Prostate gland (tissue), 2 donors: ENCODE data around the gene ATF7IP.

Experiments used
- POLR2A ChIP-seq: fragments of 450-650 bp; IDR thresholded peaks from one replicate; pipeline ENCODE4 v1.6.1; 2016; ENCODE audit warnings: antibody characterized with exemption, mild to moderate bottlenecking
- POLR2AphosphoS5 ChIP-seq: sonication (generic); formaldehyde crosslinking; IDR thresholded peaks from one replicate; pipeline ENCODE4 v1.6.1; 2017; ENCODE audit warnings: antibody characterized with exemption
- TF ChIP-seq, protein P1 (sequence below), 4 experiments: fragments of 200-600 bp in 2 of 4; fragments of 450-650 bp in 2 of 4; sonication (generic) in 2 of 4; IDR thresholded peaks; 1 replicate in 3 of 4; 2 replicates in 1 of 4; pipeline ENCODE4 v1.5.1; 2016 to 2019; ENCODE audit warnings: antibody characterized with exemption in 4 of 4, mild to moderate bottlenecking in 2 of 4, moderate library complexity in 2 of 4

GRCh38 chr12:14540801-14541462 lies 175.4 kb downstream of the ATF7IP start:
- TF ChIP-seq, protein P1, sequence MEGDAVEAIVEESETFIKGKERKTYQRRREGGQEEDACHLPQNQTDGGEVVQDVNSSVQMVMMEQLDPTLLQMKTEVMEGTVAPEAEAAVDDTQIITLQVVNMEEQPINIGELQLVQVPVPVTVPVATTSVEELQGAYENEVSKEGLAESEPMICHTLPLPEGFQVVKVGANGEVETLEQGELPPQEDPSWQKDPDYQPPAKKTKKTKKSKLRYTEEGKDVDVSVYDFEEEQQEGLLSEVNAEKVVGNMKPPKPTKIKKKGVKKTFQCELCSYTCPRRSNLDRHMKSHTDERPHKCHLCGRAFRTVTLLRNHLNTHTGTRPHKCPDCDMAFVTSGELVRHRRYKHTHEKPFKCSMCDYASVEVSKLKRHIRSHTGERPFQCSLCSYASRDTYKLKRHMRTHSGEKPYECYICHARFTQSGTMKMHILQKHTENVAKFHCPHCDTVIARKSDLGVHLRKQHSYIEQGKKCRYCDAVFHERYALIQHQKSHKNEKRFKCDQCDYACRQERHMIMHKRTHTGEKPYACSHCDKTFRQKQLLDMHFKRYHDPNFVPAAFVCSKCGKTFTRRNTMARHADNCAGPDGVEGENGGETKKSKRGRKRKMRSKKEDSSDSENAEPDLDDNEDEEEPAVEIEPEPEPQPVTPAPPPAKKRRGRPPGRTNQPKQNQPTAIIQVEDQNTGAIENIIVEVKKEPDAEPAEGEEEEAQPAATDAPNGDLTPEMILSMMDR (IDR thresholded peaks at IDR 0.05): no peak
- TF ChIP-seq POLR2A: no peak
- TF ChIP-seq POLR2AphosphoS5: no peak
